ENCODE results near the gene PMVK. TPM values are rescaled to one million over a fixed set of nuclear protein-coding genes. Genes with fewer than 3 reads are reported as not detected.

Gene PMVK
- total RNA-seq, 1 experiment from 2014 or later, result 26.3 TPM

GRCh38 chr1:154899041-154899440 lies 37.5 kb downstream of the PMVK start:
- Histone ChIP-seq H3K27ac (ENCODE audit: insufficient read length, low read depth, low read length) (no peak overlapping the region), H2BK15ac (ENCODE audit: low read depth, low read length) (no peak overlapping the region), H4K91ac (ENCODE audit: insufficient read length, low read depth, low read length) (no peak overlapping the region), H2BK5ac (ENCODE audit: insufficient read length, low read length) (no peak overlapping the region), H4K8ac (replicated peaks; ENCODE audit: insufficient read length, low read depth, low read length) (no peak overlapping the region), H3K23me2 (ENCODE audit: insufficient read length, low read depth, low read length, poor library complexity, severe bottlenecking) (no peaks in the 10 kb centered on the region), H3K27me3 (ENCODE audit: insufficient read depth, low read length) (no peaks in the 10 kb centered on the region), H2AK5ac (ENCODE audit: insufficient read length, low read length) (no peak overlapping the region), H3T11ph (ENCODE audit: low read length) (no peak overlapping the region), H3K23ac (ENCODE audit: insufficient read length, low read depth, low read length) (no peak overlapping the region), H3K18ac (ENCODE audit: insufficient read length, low read depth, low read length) (no peak overlapping the region), H3K56ac (ENCODE audit: insufficient read length, low read depth, low read length) (no peak overlapping the region), H2BK12ac (ENCODE audit: insufficient read length, low read depth, low read length) (no peak overlapping the region), H4K20me1 (ENCODE audit: control insufficient read depth, insufficient read depth, insufficient read length) (no peaks in the 10 kb centered on the region), H2BK20ac (ENCODE audit: low read depth, low read length, poor library complexity, severe bottlenecking) (no peak overlapping the region), H3K79me2 (ENCODE audit: insufficient read depth, low read length) (no peaks in the 10 kb centered on the region), H3K79me1 (ENCODE audit: insufficient read depth, low read depth, low read length, poor library complexity, severe bottlenecking) (no peaks in the 10 kb centered on the region), H3K4ac (ENCODE audit: low read depth, low read length) (no peak overlapping the region), H3K9me3 (ENCODE audit: control insufficient read depth, low read depth, low read length) (no peaks in the 10 kb centered on the region), H3K4me2 (ENCODE audit: insufficient read depth, insufficient read length, low read length) (no peak overlapping the region), H3K9ac (ENCODE audit: extremely low read depth, insufficient read length, low read length) (no peak overlapping the region), H4K5ac (ENCODE audit: insufficient read length, low read depth, low read length) (no peak overlapping the region), H3K14ac (ENCODE audit: insufficient read depth, low read length) (no peak overlapping the region), H2BK120ac (ENCODE audit: low read depth, low read length, poor library complexity, severe bottlenecking) (no peak overlapping the region), H3K4me1 (ENCODE audit: insufficient read depth, low read length) (no peaks in the 10 kb centered on the region), H2AFZ (ENCODE audit: low read length) (no peak overlapping the region)
- Mint-ChIP-seq H3K9me3 (no peaks in the 10 kb centered on the region), H3K4me1 (no peaks in the 10 kb centered on the region), H3K27me3 (ENCODE audit: low read depth) (no peaks in the 10 kb centered on the region; the same call in 1 of the 2 replicates), H3K4me3 (no peak overlapping the region), H3K36me3 (ENCODE audit: insufficient read depth in 1 of 3, low read depth in 3 of 3) (no peaks in the 10 kb centered on the region), H3K27ac (no peak overlapping the region)
- no CpG with 5 or more reads among the region's 6 CpGs for WGBS (ENCODE audit: extremely low coverage, insufficient read length, low lambda C conversion rate)
- TF ChIP-seq CTCF (conservative IDR thresholded peaks at IDR 0.05), result no peak
- DNase-seq, result no peak

Measured in H9 (cell line).